Heart left ventricle (tissue), 16 donors: Measurements from ENCODE around the gene PRKN. TPM values are rescaled to one million over a fixed set of nuclear protein-coding genes. Genes with fewer than 3 reads are reported as not detected.

Experiments used
- ATAC-seq, 4 donors: fragments of 200-7000 bp; cut with Tn5 transposase; one replicate each; pipeline ENCODE4 v1.9.1; 2020 to 2022; ENCODE audit warnings: moderate library complexity in 4 of 4, mild to moderate bottlenecking in 3 of 4, moderate number of reproducible peaks in 1 of 4
- DNase-seq, 5 donors: peaks; one replicate each; pipeline ENCODE4 v3.0.0-alpha.2; 2020
- H3K27ac ChIP-seq, 12 donors: fragments of 200-600 bp; sonication (generic) in 4 of 12; one replicate each; pipeline versions ENCODE4 v1.5.0 to v1.8.0; 2016 to 2022; ENCODE audit warnings: mild to moderate bottlenecking in 2 of 12
- H3K27me3 ChIP-seq, 9 donors: fragments of 200-600 bp; sonication (generic) in 2 of 9; one replicate each; pipeline versions ENCODE4 v1.5.1 to v1.8.0; 2016 to 2022; ENCODE audit warnings: mild to moderate bottlenecking in 3 of 9
- H3K36me3 ChIP-seq, 9 donors: fragments of 200-600 bp; sonication (generic) in 2 of 9; one replicate each; pipeline versions ENCODE4 v1.5.0 to v1.8.0; 2018 to 2022; ENCODE audit warnings: mild to moderate bottlenecking in 2 of 9
- H3K4me1 ChIP-seq, 12 donors: fragments of 200-600 bp; sonication (generic) in 4 of 12; one replicate each; pipeline versions ENCODE4 v1.5.0 to v1.8.0; 2016 to 2022; ENCODE audit warnings: mild to moderate bottlenecking in 3 of 12
- H3K4me3 ChIP-seq, 12 donors: fragments of 200-600 bp; sonication (generic) in 4 of 12; one replicate each; pipeline versions ENCODE4 v1.5.0 to v1.8.0; 2017 to 2022; ENCODE audit warnings: mild to moderate bottlenecking in 9 of 12, moderate library complexity in 4 of 12
- H3K9me3 ChIP-seq, 12 donors: fragments of 200-600 bp; sonication (generic) in 4 of 12; one replicate each; pipeline versions ENCODE4 v1.5.0 to v1.8.0; 2016 to 2022; ENCODE audit warnings: mild to moderate bottlenecking in 1 of 12
- CTCF ChIP-seq, 12 donors: fragments of 200-600 bp; sonication (generic) in 4 of 12; IDR thresholded peaks; one replicate each; pipeline versions ENCODE4 v1.5.0 to v1.8.0; 2018 to 2022; ENCODE audit warnings: antibody characterized with exemption in 12 of 12, mild to moderate bottlenecking in 5 of 12
- POLR2A ChIP-seq, 2 donors: fragments of 450-650 bp; IDR thresholded peaks; one replicate each; pipeline ENCODE4 v1.6.1; 2017; ENCODE audit warnings: antibody characterized with exemption in 2 of 2, mild to moderate bottlenecking in 2 of 2, moderate library complexity in 2 of 2
- WGBS, 4 donors: extraction: QIAGEN DNeasy Blood & Tissue Kit in 2 of 4; methylation state at CpG; one replicate each; pipeline versions ENCODE4 v1.1.5 to v1.1.7; 2013 to 2018; 5-methylcytosine and 5-hydroxymethylcytosine counted together
- intact Hi-C, 10 donors: fragments of 100-400 bp; cut with DNase I; formaldehyde crosslinking; loops; one replicate each; pipeline versions ENCODE4 v1.11.1 to v1.14.2; 2022
- polyA plus RNA-seq, 2 donors: library from polyadenylated mRNA; stranded (reverse); fragments of 200-250 nt; gene quantifications; one replicate each; pipeline ENCODE4 v1.2.3, GENCODE V29; 2013
- total RNA-seq, 9 donors: library from RNA; depleted of rRNA in 2 of 9; stranded (reverse); fragments of >200 nt in 2 of 9; fragmentation: NEBNext Ultra II Directional in 3 of 9; extraction: Animal tissue kit (Norgen Biotek cat#: 25700) in 3 of 9; gene quantifications; one replicate each; pipeline versions ENCODE4 v1.1.0 to v1.2.4, GENCODE V29; 2016 to 2023
- donor health status: ischemic (EF 13 %, LVEDD 7.1; RV severe dilation, severe dysfunction).
- donor health status: healthy with polysubstance abuse.
- donor health status: DM: no; HTN: yes; CAD: no.
- donor health status: DM: no; HTN: no; CAD: no.
- donor health status: ischemic (EF 25% LVEDD 6.9; RV normal size, moderate dysfunction).
- donor health status: ischemic (EF 25% LVEDD 5.7; RV mildly dilated, moderate dysfunction).
- donor health status: healthy.
- donor health status: DM: yes; HTN: yes; CAD: no.
- donor health status: ischemic (EF 35%, LVEDD 5.7; RV mildly dilated, moderate dysfunction).
- donor health status: nonischemic (EF 11% LVEDD 7.7; RV severe dilation, severe dysfunction).
- donor health status: DM: yes; HTN: yes; CAD: no.
- donor health status: PGD.
- donor health status: ischemic (EF 29% LVEDD 5.4; RV normal size, mild dysfunction).
- donor health status: nonischemic (EF 23%, LVEDD 6.1; RV moderate dilation, normal function).

Gene PRKN
- total and polyA plus RNA-seq, 11 donors = 3.4 to 32.5 (median 21.2) TPM

- no peak overlapping the region for H3K4me3 ChIP-seq
- peaks cover 0 to 22% (median 12%) of the 10 kb centered on the region in 12 donors for H3K9me3 ChIP-seq
- 71 to 76% (median 74%) methylated on average over 11 to 12 of the region's 12 CpGs for WGBS, 4 donors
- H3K27ac ChIP-seq = no peak overlapping the region
- peaks cover 0 to 2% (median 0%) of the 10 kb centered on the region in 12 donors for H3K4me1 ChIP-seq
- H3K27me3 ChIP-seq = no peaks in the 10 kb centered on the region
- TF ChIP-seq POLR2A (IDR thresholded peaks at IDR 0.05) = no peak
- no peak for TF ChIP-seq CTCF (IDR thresholded peaks at IDR 0.05)
- no peaks in the 10 kb centered on the region for H3K36me3 ChIP-seq
- intact Hi-C loops = loop anchor here in 1 of 10 donors (10.0 kb wide), 1 partner anchor 213 kb away; no protein-coding TSS in a partner anchor
- DNase-seq (no peak), ATAC-seq (no peak)
These were observed 1360.1 kb downstream of the PRKN start for GRCh38 chr6:161367472-161367871.

- DNase-seq (no peak), ATAC-seq (no peak)
- TF ChIP-seq CTCF (IDR thresholded peaks at IDR 0.05) (no peak), POLR2A (IDR thresholded peaks at IDR 0.05) (no peak)
- Histone ChIP-seq H3K27me3 (no peaks in the 10 kb centered on the region), H3K4me3 (no peak overlapping the region), H3K27ac (no peak overlapping the region), H3K4me1 (peaks cover 0 to 2% (median 0%) of the 10 kb centered on the region in 12 donors), H3K36me3 (no peaks in the 10 kb centered on the region), H3K9me3 (peaks cover 0 to 22% (median 12%) of the 10 kb centered on the region in 12 donors)
- intact Hi-C loops = loop anchor here in 1 of 10 donors (10.0 kb wide), 1 partner anchor 212 kb away; no protein-coding TSS in a partner anchor
- WGBS, 4 donors = 90 to 96% (median 94%) methylated on average over 11 of the region's 11 CpGs
These were observed 1361.2 kb downstream of the PRKN start for GRCh38 chr6:161366301-161366923.

GRCh38 chr6:161365633-161366032 lies 1361.9 kb downstream of the PRKN start:
- 70 to 88% (median 85%) methylated on average over 6 of the region's 6 CpGs for WGBS, 4 donors
- intact Hi-C loops = loop anchor here in 1 of 10 donors (10.0 kb wide), 1 partner anchor 211 kb away; no protein-coding TSS in a partner anchor
- peaks cover 0 to 22% (median 12%) of the 10 kb centered on the region in 12 donors for H3K9me3 ChIP-seq
- H3K27me3 ChIP-seq = no peaks in the 10 kb centered on the region
- no peak overlapping the region for H3K27ac ChIP-seq
- no peak overlapping the region for H3K4me3 ChIP-seq
- DNase-seq (no peak), ATAC-seq (no peak)
- H3K36me3 ChIP-seq = no peaks in the 10 kb centered on the region
- TF ChIP-seq CTCF (IDR thresholded peaks at IDR 0.05) = no peak
- no peak for TF ChIP-seq POLR2A (IDR thresholded peaks at IDR 0.05)
- H3K4me1 ChIP-seq = peaks cover 0 to 3% (median 0%) of the 10 kb centered on the region in 12 donors

- Histone ChIP-seq H3K4me1 (peaks cover 0 to 15% (median 0%) of the 10 kb centered on the region in 12 donors), H3K27me3 (no peaks in the 10 kb centered on the region), H3K36me3 (no peaks in the 10 kb centered on the region), H3K4me3 (no peak overlapping the region), H3K9me3 (peaks cover 0 to 22% (median 12%) of the 10 kb centered on the region in 12 donors), H3K27ac (no peak overlapping the region)
- DNase-seq = no peak
- TF ChIP-seq CTCF (IDR thresholded peaks at IDR 0.05) (no peak), POLR2A (IDR thresholded peaks at IDR 0.05) (no peak)
- no peak for ATAC-seq
- intact Hi-C loops = loop anchor here in 1 of 10 donors (10.0 kb wide), 1 partner anchor 208 kb away; no protein-coding TSS in a partner anchor
These were observed 1364.3 kb downstream of the PRKN start for GRCh38 chr6:161363286-161363685.
